NCI-H1930 (cell line): ENCODE results near the gene CEP19.
"Not testable (repeated sequence)": the region's sequence is repeated elsewhere in the genome, so short reads cannot be mapped to it uniquely, and the experiment has no call there.

Source experiments
- DNase-seq, 2 experiments: peaks; one replicate each; lab custom pipeline; 2025; lab: John Stamatoyannopoulos, UW

CEP19 gene, protein sequence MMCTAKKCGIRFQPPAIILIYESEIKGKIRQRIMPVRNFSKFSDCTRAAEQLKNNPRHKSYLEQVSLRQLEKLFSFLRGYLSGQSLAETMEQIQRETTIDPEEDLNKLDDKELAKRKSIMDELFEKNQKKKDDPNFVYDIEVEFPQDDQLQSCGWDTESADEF

DNA sequence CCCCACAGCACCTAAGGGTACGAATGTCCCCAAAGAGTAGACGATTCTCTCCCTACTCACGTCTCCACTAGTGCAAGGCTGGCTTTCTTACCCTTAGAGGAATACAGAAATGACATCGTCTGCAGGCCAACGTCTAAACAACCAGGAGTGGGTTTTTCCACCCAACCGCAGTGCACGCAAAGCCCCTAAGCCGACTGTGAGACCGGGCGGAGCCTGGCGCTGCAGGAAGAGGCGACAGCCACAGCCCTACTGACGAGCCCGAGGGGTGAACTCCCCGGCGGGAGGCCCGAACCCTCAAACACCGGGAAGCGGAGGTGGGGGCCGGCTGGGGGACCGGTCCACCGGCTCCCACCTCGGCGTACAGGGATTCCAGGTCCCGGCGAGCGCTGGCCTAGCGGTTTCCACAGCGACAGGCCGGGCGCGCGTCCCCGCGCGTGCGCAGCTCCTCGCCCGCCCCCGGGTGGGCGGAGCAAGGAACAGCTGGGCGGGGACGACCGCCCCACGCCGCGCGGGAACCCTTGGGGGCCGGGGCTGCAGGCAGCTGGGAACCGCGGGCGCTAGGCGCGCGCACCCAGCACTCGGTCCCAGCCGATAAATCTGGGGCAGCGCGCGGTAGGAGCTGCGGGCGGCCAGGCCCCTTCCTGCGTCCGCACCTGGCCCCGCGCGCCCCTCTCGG, at the start of gene CEP19, which contains the start of gene PIGX:
Gene CEP19 (minus strand): TSS at position 413 of the 676 bp plus-strand sequence. CDS start 3,593 bp downstream, outside the sequence.
Gene PIGX (plus strand): TSS at position 540 of the 676 bp plus-strand sequence.
- DNase-seq, result peak; percentile 71 to 90

- DNase-seq, result no peak
Measured at GRCh38 chr3:196757876-196758739, 46.1 kb upstream of the CEP19 start.

GRCh38 chr3:196756732-196757131, 44.7 kb upstream of the CEP19 start:
- DNase-seq, result no peak

DNA sequence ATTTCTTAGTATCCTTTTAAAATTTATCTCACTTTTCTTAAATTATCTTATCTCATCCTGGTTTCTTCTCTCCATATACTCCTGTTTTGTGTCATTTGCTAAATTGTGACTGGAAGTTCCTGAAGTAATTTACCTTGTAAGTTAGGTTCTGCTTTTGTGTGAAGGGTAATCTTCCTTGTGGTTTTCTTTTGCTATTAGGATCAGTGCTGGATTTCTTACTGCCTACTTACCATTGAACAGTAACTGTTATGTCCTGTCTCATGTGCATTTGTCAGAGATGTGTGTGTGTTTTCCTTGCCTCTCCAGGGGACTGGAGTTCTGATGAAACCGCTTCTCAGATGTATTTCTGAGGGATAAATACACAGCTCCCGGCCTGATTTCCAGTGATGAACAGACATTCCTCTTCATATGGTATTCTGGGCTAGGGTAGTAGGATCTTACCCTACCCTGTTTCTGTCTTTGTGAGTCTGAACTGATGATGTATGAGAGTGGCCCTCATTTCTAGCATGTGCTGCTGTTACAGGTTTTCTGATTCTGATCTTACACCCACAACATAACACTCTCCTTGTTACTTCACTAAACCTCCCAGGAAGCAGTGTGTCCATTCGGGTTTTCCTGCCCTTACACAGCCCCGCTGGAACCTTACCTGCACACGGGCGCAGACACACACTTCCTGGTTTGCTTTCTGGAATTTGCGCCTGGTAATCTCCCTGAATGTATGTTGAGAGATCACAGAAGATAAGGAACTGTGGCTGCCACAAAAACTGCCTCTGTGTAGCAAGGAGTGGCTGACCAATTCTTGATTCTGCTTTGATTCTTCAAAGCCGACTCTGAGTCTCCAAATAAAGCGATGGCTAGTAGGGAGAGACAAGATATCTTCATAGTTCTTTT, 42.3 kb upstream of the CEP19 start:
- DNase-seq, result no peak

DNA sequence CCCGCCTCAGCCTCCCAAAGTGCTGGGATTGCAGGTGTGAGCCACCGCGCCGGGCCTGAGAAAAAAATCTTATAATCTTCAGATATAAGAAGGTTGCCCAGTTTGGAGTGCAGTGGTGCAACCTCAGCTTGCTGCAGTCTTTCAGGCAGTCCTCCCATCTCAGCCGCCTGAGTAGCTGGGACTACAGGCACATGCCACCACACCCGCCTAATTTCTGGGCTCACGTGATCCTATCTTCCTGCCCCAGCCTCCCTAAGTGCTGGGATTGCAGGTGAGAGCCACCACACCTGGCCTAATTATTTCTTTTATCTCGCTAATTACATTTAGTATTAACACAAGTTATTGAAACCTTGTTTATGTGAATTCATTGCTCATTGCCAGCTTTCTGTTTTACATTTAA, 41.2 kb upstream of the CEP19 start:
- DNase-seq, result no peak

- DNase-seq, result no peak
Measured at GRCh38 chr3:196749125-196749524, 37.1 kb upstream of the CEP19 start.

- not testable (repeated sequence) for DNase-seq
Measured at GRCh38 chr3:196743569-196743968, 31.5 kb upstream of the CEP19 start.

- no peak for DNase-seq
Measured at GRCh38 chr3:196741249-196741889, 29.3 kb upstream of the CEP19 start.

DNA sequence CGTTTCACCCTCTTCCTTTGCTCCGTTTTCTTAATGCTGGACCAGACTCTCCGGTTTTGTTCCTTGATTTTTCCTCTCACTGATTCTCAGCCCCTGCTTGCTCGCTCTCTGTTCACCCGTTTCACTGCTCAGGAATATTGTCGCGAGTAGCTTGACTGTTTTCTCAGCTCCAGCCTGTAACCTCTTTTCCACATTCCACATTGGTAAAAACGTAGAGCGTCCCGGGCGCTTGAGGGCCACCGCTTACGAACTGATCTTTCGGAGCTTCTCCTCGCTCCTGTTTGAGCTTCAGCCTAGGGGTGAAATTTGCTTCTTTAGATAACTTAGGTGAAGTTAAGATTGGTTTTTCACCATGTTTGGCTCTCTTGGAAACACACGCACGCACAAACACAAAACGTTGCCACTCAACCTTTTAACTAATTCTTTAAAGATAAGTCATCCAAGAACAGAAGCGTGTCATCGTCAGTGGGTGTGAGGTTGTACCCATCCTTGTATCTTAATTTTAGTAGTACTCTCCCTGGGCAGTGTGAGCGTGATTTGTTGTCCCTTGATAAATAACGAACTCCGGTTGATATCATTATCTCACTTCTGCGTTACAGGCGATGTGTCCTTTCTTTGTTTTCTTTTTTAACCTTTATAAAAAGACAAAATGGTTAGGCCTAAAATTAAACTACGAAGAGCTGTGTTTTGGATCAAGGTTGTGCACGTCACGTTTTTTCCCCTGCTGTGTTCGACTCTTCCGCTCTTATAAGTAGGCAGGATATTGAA, 28.6 kb upstream of the CEP19 start:
- DNase-seq, result peak in 1 of 2 experiments; percentile 19

- DNase-seq, result peak; percentile 75 to 90
Measured at GRCh38 chr3:196739671-196740480, 27.8 kb upstream of the CEP19 start, which contains the start of gene PAK2. PAK2 (plus strand) TSS chr3:196739857; CDS start chr3:196782647, 42,790 bp downstream.

DNA sequence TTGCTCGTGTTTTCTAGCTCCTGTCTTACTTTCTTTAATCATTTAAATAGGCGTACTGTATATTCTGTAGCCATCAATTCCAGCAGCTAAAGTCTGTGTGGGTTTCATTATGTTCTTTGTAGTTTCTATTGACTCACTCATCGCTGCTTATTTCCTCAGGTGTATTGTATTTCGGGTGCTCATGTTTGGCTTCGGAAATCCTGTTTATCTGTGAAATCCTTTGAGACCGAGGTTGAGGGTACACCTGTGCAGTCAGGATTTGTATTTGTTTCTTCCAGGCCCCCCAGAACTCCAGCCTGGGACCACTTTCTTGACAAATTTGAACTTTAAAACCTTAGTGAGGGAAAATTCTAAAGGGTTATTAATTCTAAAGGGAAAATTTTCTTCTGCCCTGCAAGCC, 25.6 kb upstream of the CEP19 start:
- DNase-seq, result peak in 1 of 2 experiments; percentile 19

DNA sequence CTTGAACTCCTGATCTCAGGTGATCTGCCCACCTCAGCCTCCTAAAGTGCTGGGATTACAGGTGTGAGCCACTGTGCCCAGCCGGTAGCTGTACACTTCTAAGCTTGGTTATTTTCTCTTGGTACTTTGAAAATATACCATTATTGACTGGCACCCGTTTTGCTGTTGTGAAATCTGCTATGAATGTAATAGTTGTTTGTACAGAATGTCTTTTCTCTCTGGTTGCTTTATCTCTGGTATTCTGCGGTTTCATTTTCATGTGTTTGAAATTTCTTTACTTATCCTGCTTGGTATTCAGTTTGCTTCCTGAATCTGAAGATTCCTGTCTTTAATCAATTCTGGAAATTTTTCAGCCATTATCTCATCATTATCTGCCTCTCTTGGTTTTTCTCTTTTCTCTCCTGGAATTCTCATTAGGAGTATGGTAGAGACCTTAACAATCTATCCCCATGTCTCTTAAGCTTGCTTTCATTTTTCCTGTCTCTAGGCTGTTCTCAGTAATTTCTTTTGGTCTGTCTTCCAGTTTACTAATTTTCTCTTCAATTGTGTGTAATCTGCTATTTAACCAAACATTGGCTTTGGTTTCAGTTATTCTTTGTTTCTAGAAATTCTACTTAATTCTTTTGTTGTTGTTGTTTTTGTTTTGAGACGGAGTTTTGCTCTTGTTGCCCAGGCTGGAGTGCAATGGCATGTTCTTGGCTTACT, 24.8 kb upstream of the CEP19 start:
- no peak for DNase-seq

DNA sequence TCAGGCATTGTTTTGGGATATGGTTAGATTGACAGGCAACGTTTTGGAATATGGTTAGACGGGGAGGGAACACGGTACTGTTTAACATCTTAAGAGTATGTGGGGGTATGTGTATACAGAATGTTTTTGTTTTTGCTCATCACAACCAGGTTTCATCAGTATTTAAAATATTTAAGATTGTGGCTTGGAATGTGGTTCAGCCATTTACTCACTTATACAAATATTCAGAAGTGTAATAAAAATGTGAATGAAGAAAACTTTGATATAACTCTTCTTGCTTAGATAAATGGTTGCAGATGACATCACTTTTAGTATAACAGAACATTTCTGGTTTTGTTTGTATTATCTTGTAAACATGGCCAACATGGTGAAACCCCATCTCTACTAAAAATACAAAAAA, 23.7 kb upstream of the CEP19 start:
- no peak for DNase-seq

DNA sequence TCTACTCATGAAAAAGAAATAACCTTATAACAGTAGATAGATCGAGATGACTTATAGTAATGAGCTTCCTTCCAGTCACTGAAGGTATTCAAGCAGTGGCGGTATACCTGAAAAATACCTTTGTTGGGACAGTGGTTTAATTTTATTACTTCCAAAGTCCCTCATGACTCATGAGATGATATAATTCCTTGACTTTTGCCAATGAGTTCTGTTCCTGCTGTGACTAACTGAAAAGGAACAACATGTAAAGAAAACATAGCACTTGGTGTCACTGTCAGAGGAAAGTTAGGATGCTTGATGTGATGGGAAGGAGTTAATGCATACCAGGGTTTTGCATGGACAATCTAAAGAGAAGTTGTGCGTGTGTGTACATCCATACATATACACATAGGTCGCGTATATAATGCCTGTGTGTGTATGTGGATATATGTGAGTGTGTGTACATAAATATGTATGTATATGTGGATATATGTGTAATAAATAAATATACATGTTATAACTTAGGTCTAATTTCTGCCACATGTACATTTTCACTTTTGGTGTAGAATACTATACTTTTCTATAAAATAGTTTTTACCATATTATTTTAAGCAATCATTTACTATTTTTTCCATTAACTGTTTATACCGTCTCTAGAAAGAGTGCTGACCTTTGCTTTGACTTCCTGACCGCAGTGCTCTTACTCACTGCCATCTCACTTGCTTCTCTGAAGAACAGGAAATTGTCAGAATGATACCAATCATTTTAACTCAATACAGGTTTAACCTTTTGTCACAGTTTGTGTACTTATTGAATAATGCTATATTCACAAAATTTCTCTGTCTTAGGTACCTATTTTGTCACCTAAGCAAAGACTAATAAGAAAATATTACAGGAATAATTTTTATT, 15.0 kb upstream of the CEP19 start:
- DNase-seq, result no peak

DNA sequence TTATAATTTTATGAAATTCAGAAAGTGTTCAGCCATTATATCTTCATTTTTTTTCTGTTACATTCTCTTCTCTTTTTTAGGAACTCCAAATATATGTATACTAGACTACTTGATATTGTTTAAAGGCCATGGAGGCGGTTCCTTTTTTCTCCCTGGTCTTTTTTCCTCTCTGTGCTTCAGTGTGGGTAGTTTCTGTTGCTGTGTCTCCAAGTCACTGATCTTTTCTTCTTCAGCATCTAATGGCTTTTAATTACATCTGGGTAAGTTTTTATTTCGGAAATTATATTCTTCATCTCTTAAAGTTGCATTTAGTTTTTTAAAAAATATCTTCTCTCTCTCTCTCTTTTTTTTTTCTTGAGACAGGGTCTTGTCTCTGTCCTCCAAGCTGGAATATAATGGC, 9.0 kb upstream of the CEP19 start:
- no peak for DNase-seq

DNA sequence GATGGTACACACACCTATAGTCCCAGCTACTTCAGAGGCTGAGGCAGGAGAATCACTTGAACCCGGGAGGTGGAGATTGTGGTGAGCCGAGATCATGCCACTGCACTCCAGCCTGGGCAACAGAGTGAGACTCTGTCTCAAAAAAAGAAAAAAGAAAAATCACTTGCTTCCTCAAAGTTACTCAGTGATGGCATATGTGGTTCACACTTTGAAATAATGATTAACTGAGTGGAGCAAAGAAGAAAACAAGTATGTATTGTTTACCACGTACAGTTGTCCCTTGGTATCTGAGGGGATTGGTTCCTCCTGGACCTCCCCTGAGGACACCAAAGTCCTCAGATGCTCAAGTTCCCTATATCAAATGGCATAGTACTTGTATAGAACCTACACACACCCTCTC, 5.1 kb upstream of the CEP19 start:
- not testable (repeated sequence) for DNase-seq

DNA sequence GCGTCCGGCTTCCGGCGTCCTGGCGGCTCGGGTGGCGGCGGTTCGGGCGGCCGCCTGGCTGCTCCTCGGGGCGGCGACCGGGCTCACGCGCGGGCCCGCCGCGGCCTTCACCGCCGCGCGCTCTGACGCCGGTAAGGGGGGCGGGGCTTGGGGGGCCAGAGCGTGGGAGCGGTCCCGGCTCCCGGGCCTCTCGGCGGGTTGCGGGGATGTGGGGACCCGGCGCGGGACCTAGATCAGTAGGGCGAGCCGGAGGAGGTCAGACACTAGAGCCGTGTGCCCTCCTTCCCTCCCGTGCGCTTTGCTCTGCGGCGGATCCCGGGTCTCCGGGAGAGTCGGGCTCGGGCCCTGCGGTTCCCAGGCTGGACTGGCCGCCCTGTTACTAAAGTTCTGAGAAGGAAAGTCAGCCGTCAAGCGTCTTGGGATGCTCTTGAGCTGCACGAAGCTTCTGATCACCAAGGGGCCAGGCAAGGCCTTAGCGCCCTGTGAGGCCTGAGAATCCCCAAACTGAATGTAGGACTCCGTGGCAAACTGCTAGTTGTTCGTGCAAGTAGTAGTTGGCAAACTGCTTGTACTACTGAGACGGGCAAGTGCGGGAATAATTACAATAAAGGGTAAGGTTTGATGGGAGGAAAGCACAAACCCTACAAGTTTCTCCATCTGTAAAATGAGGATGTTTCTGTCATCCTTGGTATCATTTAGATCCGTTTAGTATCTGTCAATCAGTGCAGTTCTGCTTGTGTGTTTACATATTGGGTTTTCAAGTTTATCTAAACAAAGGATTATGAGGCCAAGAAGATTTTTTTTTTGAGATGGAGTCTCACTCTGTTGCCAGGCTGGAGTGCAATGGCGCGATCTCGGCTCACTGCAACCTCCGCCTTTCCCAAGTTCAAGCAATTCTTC, 714 bp upstream of the CEP19 start:
- DNase-seq, result peak in 1 of 2 experiments; percentile 66
